ENCODE results near the gene DOCK4. TPM values are rescaled to one million over a fixed set of nuclear protein-coding genes. Genes with fewer than 3 reads are reported as not detected.
"Not testable (repeated sequence)": the region's sequence is repeated elsewhere in the genome, so short reads cannot be mapped to it uniquely, and the experiment has no call there.

The DOCK4 gene, protein sequence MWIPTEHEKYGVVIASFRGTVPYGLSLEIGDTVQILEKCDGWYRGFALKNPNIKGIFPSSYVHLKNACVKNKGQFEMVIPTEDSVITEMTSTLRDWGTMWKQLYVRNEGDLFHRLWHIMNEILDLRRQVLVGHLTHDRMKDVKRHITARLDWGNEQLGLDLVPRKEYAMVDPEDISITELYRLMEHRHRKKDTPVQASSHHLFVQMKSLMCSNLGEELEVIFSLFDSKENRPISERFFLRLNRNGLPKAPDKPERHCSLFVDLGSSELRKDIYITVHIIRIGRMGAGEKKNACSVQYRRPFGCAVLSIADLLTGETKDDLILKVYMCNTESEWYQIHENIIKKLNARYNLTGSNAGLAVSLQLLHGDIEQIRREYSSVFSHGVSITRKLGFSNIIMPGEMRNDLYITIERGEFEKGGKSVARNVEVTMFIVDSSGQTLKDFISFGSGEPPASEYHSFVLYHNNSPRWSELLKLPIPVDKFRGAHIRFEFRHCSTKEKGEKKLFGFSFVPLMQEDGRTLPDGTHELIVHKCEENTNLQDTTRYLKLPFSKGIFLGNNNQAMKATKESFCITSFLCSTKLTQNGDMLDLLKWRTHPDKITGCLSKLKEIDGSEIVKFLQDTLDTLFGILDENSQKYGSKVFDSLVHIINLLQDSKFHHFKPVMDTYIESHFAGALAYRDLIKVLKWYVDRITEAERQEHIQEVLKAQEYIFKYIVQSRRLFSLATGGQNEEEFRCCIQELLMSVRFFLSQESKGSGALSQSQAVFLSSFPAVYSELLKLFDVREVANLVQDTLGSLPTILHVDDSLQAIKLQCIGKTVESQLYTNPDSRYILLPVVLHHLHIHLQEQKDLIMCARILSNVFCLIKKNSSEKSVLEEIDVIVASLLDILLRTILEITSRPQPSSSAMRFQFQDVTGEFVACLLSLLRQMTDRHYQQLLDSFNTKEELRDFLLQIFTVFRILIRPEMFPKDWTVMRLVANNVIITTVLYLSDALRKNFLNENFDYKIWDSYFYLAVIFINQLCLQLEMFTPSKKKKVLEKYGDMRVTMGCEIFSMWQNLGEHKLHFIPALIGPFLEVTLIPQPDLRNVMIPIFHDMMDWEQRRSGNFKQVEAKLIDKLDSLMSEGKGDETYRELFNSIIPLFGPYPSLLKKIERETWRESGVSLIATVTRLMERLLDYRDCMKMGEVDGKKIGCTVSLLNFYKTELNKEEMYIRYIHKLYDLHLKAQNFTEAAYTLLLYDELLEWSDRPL (N-terminal part only)
- total RNA-seq: 1 to 10 TPM in 1 of 2 donors, under 1 TPM in 1; 0.21 to 1.1 TPM

DNA sequence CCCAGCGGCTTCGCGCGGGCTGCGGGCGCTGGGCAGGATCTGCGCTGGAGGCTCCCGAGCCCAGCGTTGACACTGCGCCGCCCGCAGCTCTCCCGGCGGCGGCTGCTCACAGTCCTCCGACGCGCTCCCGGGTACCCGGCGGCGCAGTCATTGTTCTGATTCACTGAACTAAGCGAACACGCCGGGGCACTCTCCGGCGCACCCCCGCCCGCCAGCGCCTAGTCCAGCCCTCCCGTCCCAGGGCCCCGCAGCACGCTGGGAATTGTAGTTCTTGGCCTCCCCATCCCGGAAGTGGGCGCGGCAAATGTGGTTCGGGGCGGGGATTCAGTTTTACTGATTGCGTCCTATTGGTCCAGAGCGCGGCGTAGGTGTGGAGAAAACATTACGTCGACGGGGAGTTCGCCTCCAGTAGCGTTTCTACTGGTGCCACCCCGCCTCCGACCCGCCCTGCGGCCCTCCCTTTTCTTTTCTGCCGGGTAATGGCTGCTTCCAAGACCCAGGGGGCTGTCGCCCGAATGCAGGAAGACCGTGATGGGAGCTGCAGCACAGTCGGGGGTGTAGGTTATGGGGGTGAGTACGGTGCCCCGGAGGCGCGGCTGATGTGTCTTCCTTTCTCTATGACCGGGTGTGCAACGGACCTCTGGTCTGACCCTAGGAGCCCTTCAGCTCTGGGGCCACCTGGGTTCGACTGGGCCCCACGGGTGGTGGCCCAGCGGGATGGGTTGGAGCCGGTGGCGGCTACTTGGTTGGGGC, at the start of gene DOCK4, which contains the start of gene ZNF277:
DOCK4 (minus strand) TSS at position 162 of the 753 bp plus-strand sequence. CDS start 261 bp downstream, outside the sequence.
ZNF277 (plus strand) TSS at position 458 of the 753 bp plus-strand sequence; CDS start at position 480, 22 bp downstream.
- peak; percentile 98 to 99 for DNase-seq (ENCODE audit: low spot score in 2 of 2)
- peak; percentile 93 to 94 for ATAC-seq
- peaks cover 8 to 9% of the 10 kb centered on the region in 2 donors for H3K36me3 Mint-ChIP-seq
- no peaks in the 10 kb centered on the region for H3K9me3 Mint-ChIP-seq
- H3K27ac Mint-ChIP-seq: peak within 1 kb of the TSS; percentile 94 to 97

DNA sequence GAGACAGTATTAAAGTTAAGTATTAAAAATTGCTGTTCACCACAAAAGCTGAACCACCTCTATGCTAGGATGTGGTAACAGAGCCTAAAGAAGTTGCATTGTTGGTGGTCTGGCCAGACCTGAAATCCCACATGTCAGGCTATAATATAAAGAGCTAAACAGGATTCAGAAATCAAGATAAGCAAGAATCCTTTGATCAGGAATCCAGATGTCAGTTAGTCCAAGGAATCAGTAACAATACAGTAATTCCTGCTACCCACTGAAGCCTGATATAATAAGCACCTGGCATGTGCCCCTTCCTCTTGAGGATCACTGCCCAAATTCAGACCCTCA, 49.2 kb upstream of the DOCK4 start:
- Mint-ChIP-seq H3K36me3 (no peaks in the 10 kb centered on the region), H3K9me3 (no peaks in the 10 kb centered on the region), H3K27ac (no peak overlapping the region)
- DNase-seq (ENCODE audit: low spot score in 2 of 2) (no peak), ATAC-seq (no peak)

DNA sequence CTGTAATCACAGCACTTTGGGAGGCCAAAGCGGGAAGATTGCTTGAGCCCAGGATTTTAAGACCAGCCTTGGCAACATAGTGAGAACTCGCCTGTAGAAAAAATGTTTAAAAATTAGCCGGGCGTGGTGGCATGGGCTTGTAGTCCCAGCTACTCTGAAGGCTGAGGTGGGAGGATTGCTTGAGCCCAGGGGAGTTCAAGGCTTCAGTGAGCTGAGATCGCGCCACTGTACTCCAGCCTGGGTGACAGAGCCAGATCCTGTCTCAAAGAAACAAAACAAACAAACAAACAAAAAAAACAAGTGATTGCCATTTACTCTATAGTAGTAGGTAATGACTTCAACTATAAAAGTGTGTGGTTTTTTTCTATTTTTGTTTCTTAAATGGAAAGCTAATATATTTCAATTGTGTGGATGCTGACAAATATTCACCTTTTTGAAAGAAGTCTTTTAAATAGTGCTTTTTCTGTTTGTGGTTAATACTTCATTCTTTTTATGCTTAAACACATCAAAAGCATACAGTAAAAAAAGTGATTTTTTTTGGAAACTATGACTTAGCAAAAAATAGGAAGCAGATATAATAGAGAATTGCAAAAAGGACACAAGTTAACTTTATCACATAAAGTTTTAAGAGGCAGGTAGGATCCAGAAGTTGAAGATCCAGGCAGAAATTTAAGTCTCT, 48.6 kb upstream of the DOCK4 start:
- Mint-ChIP-seq H3K9me3 (no peaks in the 10 kb centered on the region), H3K27ac (no peak overlapping the region), H3K36me3 (no peaks in the 10 kb centered on the region)
- ATAC-seq: no peak
- DNase-seq (ENCODE audit: low spot score in 2 of 2): no peak

DNA sequence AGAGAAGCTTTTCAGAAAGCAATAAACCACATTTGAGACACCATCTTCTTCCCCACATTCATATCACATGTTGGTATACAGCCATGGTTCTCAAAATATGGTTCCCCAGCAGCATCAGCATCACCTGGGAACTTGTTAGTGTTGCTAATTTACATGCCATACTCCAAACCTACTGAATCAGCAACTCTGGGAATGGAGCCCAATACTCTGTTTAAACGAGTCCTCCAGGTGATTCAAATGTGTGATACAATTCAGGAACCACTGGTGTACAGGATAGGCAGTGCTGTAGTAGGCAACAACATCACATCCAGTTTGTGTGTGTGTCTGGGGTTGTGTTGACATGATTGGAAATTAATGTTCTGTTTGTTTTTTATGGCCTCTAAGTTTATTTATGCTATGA, 48.0 kb upstream of the DOCK4 start:
- Mint-ChIP-seq H3K36me3 (no peaks in the 10 kb centered on the region), H3K9me3 (no peaks in the 10 kb centered on the region), H3K27ac (no peak overlapping the region)
- no peak for ATAC-seq
- no peak for DNase-seq (ENCODE audit: low spot score in 2 of 2)

DNA sequence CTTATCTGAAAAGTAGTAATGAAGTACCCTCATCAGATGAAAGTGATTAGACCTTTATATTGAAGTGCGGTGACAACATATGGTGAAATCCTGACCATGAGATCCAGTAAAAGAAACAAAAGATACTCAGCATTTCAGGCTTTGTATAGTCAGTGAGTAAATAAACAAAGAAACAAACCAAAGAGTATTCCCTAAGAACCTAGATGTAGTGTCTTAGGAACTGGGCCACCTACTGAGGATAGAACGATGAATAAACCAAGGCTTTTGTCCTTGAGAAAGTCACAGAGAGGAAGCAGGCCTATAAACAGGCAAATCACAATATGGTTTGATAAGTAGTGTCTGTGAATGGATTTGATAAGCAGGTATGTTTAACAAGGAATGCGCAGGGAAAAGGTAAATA, 46.5 kb upstream of the DOCK4 start:
- no peaks in the 10 kb centered on the region for H3K9me3 Mint-ChIP-seq
- ATAC-seq (no peak), DNase-seq (ENCODE audit: low spot score in 2 of 2) (no peak)
- no peaks in the 10 kb centered on the region for H3K36me3 Mint-ChIP-seq
- H3K27ac Mint-ChIP-seq: no peak overlapping the region

DNA sequence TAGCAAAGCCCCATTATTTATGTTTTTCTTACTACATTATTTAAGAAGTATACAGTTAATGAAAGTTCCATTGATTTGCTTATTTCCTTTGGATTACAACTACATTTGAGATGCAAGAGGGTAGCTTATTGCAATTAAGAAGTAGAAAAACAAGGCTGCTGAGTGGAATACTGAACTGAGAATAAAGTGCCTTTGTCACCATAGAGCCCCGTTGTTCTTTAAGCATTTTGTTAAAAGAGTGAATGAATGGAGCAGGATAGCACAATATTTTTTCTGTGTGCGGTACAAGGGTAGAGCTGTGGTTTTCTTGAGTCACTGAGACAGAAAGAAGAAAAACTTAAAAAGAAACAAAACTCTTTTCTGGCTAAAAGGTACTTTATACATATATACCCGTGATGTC, 45.9 kb upstream of the DOCK4 start:
- ATAC-seq (no peak), DNase-seq (ENCODE audit: low spot score in 2 of 2) (no peak)
- H3K27ac Mint-ChIP-seq: no peak overlapping the region
- no peaks in the 10 kb centered on the region for H3K9me3 Mint-ChIP-seq
- H3K36me3 Mint-ChIP-seq: no peaks in the 10 kb centered on the region

DNA sequence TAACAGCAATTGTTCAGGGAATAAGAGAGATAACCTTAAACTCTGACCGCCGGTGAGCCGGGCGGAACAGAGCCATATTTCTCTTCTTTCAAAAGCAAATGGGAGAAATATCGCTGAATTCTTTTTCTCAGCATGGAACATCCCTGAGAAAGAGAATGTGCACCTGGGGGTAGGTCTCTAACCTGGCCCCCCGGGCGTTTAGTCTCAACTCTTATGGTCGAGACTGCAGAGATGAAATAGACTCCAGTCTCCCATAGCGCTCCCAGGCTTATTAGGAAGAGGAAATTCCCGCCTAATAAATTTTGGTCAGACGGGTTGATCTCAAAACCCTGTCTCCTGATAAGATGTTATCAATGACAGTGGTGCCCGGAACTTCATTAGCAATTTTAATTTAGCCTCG, 43.8 kb upstream of the DOCK4 start:
- not testable (repeated sequence) for H3K36me3 Mint-ChIP-seq; H3K9me3 Mint-ChIP-seq; DNase-seq (ENCODE audit: low spot score in 2 of 2); ATAC-seq; H3K27ac Mint-ChIP-seq

DNA sequence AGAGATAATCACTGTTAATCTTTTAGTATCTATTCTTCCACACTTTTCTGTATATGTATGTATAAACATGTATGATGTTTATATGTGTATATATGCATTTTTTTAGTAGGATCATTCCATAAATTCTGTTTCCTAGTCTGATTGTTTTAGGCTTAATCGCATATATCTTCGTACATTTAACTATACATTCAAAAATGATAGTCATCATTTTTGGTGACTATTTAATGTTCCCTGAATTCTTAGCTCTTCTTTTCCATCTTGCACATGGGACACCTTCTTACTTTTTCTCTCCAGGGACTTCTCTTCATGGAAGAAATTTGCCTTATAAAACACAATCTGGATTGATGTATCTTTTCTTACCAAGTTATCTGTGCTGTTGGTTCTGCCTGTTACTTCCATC, 42.4 kb upstream of the DOCK4 start:
- no peaks in the 10 kb centered on the region for H3K36me3 Mint-ChIP-seq
- DNase-seq (ENCODE audit: low spot score in 2 of 2): no peak
- no peak overlapping the region for H3K27ac Mint-ChIP-seq
- peaks cover 0 to 7% of the 10 kb centered on the region in 2 donors for H3K9me3 Mint-ChIP-seq
- no peak for ATAC-seq

DNA sequence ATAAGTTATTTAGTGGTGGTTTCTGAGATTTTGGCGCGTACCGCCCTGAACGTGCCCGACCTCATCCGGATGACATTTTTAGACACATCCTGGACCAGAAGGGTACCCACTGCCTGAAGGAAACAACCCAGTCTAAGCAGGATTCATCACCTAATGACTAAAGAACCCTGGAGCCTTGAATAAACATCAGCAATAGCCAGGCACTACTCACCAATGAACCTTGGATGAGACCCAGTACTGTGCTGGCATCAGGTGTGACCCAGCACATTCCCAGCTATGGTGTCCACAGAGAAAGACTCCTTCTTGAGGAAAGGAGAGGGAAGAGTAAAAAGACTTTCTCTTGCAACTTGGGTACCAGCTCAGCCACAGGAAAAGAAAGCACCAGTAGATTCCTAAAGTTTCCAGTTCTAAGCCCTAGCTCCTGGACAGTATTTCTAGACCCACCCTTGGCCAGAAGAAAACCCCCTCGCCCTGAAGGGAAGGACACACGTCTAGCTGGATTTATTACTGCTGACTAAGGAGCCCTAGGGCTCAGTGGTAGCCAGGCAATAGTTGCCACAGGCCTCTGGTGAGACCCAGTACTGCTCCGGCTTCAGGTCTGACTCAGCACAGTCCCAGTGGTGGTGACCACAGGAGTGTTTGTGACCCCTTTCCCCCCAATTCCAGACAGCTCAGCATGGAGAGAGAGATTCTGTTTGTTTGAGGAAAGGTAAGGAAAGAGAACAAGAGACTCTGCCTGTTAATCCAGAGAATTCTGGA, 32.8 kb upstream of the DOCK4 start:
- DNase-seq (ENCODE audit: low spot score in 2 of 2) (no peak), ATAC-seq (no peak)
- H3K27ac Mint-ChIP-seq: no peak overlapping the region
- peaks cover 3 to 10% of the 10 kb centered on the region in 2 donors for H3K9me3 Mint-ChIP-seq
- H3K36me3 Mint-ChIP-seq: peaks cover 14 to 38% of the 10 kb centered on the region in 2 donors

DNA sequence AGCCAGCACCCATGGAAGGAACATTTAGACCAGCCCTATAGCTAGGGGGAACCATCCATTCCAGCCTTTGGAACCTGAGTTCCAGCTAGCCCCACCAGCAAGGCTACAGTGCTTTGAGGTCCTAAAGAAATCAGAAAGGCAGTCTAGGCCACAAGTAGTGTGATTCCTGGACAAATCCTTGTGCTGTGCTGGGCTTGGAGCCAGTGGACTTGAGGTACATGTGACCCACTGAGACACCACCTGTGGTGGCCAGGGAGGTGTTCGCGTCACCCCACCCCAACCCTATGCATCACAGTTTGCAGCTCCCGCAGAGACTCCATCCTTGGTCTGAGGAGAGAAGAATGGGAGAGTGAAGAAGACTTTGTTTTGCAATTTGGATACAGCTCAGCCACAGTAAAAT, 32.1 kb upstream of the DOCK4 start:
- ATAC-seq (no peak), DNase-seq (ENCODE audit: low spot score in 2 of 2) (no peak)
- H3K27ac Mint-ChIP-seq: no peak overlapping the region
- peaks cover 3 to 11% of the 10 kb centered on the region in 2 donors for H3K9me3 Mint-ChIP-seq
- H3K36me3 Mint-ChIP-seq: peaks cover 14 to 42% of the 10 kb centered on the region in 2 donors

DNA sequence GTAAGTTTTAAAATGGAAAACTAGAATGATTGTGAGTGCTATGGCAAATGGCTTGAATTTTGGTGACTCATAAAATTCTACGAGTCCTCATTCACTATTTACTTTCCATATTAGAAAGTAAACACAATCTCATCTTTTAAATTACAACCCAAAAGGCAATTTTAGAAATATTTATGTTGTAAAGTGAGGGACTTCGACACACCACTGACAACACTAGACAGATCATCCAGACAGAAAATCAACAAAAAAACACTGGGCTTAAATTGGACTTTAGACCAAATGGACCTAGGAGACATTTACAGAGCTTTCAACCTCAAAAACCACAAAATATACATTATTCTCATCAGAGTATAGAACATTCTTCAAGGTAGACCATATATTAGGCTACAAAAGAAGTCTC, 30.4 kb upstream of the DOCK4 start:
- DNase-seq (ENCODE audit: low spot score in 2 of 2): no peak
- Mint-ChIP-seq H3K9me3 (peaks cover 3 to 15% of the 10 kb centered on the region in 2 donors), H3K36me3 (peaks cover 18 to 47% of the 10 kb centered on the region in 2 donors), H3K27ac (no peak overlapping the region)
- no peak for ATAC-seq

DNA sequence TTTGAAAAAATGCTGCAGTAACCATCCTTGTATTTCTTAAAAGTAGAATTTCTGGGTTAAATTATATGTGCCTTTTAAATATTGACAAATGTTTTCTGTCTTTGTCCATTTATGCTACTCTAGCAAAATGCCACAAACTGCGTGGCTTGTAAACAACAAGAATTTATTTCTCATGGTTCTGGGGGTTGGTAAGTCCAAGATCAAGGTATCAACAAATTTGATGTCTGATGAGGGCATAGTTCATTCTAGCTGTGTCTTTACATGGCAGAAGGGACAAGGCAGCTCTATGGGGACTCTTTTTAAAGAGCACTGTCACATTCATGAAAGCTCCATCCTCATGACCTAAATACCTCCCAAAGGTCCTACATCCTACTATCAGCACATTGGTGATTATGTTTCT, 27.9 kb upstream of the DOCK4 start:
- ATAC-seq (no peak), DNase-seq (ENCODE audit: low spot score in 2 of 2) (no peak)
- Mint-ChIP-seq H3K36me3 (peaks cover 18 to 32% of the 10 kb centered on the region in 2 donors), H3K9me3 (peaks cover 0 to 6% of the 10 kb centered on the region in 2 donors), H3K27ac (no peak overlapping the region)

DNA sequence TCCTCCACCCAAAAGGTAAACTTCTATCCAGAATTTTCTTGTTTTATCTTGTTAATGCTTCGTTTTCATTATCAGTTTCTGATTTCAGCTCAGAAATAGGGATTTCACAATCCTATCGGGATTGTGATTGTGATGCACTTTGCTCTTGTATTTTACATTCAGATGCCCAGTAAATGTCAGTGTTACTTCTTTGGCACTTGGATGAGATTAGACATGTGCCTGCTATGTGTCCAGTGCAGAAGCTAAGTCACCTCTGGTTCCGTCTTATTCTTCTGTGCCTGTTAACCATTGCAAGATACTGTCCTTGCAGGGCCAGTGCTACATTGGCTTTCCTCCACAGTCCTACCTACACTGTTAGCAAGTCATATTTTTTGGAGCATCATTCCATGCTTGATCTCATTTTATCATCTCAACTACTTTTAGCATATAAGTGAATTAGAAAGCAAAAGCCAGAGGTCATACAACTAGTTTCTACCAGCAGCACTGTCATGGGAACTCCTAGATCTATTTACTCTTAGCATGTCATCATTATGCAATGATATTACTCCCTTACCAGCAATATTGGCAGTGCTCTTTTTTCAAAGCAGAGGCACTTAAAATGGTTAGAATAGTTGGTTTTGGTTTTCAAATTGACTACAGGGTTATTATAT, 27.0 kb upstream of the DOCK4 start:
- Mint-ChIP-seq H3K36me3 (peaks cover 18 to 28% of the 10 kb centered on the region in 2 donors), H3K27ac (no peak overlapping the region), H3K9me3 (peaks cover under 1 to 5% of the 10 kb centered on the region in 2 donors)
- DNase-seq (ENCODE audit: low spot score in 2 of 2): no peak
- no peak for ATAC-seq

DNA sequence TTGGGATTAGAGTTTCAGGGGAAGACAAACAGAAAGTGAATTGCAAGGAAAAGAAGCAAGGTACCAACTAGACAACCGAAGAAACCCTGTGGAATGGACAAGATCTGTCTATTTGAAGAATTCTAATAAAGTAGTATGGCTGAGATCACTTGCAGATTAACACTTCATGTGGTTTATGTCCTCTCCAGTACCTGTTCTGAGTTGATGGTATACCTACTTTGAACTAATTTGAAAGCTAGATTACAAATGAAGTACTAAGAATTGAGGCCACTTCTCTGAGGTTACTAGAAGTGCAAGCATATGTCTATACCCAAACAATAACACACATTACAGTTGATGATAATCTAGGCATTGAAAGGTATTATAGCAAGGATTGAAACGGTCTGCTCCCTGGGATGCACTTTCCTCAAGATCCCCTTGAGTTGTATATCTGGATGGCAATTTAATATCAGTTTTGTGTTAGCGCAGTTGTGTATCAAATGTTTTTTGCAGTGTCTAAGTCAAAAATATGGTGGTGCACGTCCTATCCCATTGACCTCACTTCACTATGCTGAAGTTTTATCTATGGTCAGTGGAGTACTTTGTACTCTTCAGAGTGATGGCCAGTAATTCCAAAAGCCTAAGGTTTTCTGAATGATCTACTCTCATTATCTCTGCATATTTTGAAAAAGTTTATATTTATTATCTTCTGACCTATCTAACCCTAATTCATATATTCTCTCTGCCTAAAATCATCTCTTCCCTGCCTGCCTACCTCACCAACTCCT, 26.2 kb upstream of the DOCK4 start:
- no peak for ATAC-seq
- Mint-ChIP-seq H3K27ac (no peak overlapping the region), H3K36me3 (peaks cover 15 to 21% of the 10 kb centered on the region in 2 donors), H3K9me3 (peaks cover 4 to 5% of the 10 kb centered on the region in 2 donors)
- DNase-seq (ENCODE audit: low spot score in 2 of 2): no peak
